NCI-H1048 (cell line): ENCODE results near the gene CCBE1.

Source experiments
- DNase-seq: peaks from one replicate; lab custom pipeline; 2025; lab: John Stamatoyannopoulos, UW

CCBE1 gene

GRCh38 chr18:59454909-59455727 lies 242.1 kb downstream of the CCBE1 start:
- DNase-seq = no peak

- DNase-seq = no peak
Observed at GRCh38 chr18:59453468-59453961, 243.7 kb downstream of the CCBE1 start.

GRCh38 chr18:59451963-59452362 lies 245.3 kb downstream of the CCBE1 start:
- DNase-seq = no peak

GRCh38 chr18:59451073-59451472 lies 246.2 kb downstream of the CCBE1 start:
- no peak for DNase-seq

- no peak for DNase-seq
Observed at GRCh38 chr18:59448546-59448945, 248.7 kb downstream of the CCBE1 start.

GRCh38 chr18:59446012-59446411 lies 251.2 kb downstream of the CCBE1 start:
- no peak for DNase-seq

- DNase-seq = no peak
Observed at GRCh38 chr18:59437851-59438569, 259.2 kb downstream of the CCBE1 start.

GRCh38 chr18:59432803-59433597 lies 264.2 kb downstream of the CCBE1 start:
- no peak for DNase-seq

- DNase-seq = no peak
Observed at GRCh38 chr18:59431131-59431530, 266.1 kb downstream of the CCBE1 start.

- no peak for DNase-seq
Observed at GRCh38 chr18:59429608-59430007, 267.6 kb downstream of the CCBE1 start.

GRCh38 chr18:59428018-59428417 lies 269.2 kb downstream of the CCBE1 start:
- no peak for DNase-seq

- DNase-seq = no peak
Observed at GRCh38 chr18:59426855-59427254, 270.4 kb downstream of the CCBE1 start.

GRCh38 chr18:59423259-59423658 lies 274.0 kb downstream of the CCBE1 start:
- DNase-seq = no peak

GRCh38 chr18:59420244-59420643 lies 277.0 kb downstream of the CCBE1 start:
- DNase-seq = no peak

- DNase-seq = no peak
Observed at GRCh38 chr18:59419386-59419785, 277.8 kb downstream of the CCBE1 start.

- DNase-seq = no peak
Observed at GRCh38 chr18:59416818-59417217, 280.4 kb downstream of the CCBE1 start.

- no peak for DNase-seq
Observed at GRCh38 chr18:59414111-59414653, 283.0 kb downstream of the CCBE1 start.

- DNase-seq = peak; percentile 60
Observed at GRCh38 chr18:59402432-59403090, 294.7 kb downstream of the CCBE1 start.

- DNase-seq = no peak
Observed at GRCh38 chr18:59400407-59400806, 296.8 kb downstream of the CCBE1 start.

- no peak for DNase-seq
Observed at GRCh38 chr18:59395226-59396175, 301.7 kb downstream of the CCBE1 start.
